ENCODE data around the gene GSN.

- TF ChIP-seq CTCF (IDR thresholded peaks at IDR 0.05) (no peak), POLR2A (IDR thresholded peaks at IDR 0.05) (no peak)
These were observed 33.2 kb upstream of the GSN start for GRCh38 chr9:121234832-121235161.
